IPS DF 6.9 (cell line): ENCODE data around the gene ITPK1.

Source experiments
- DNase-seq: peaks from one replicate; pipeline ENCODE4 v3.0.0-alpha.2; 2013; ENCODE audit warnings: low read depth, low spot score
- H3K27ac ChIP-seq: one replicate; pipeline ENCODE4 v1.5.1; 2013; ENCODE audit warnings: low read length, control low read depth
- H3K27me3 ChIP-seq: 2 replicates; pipeline ENCODE4 v1.6.1; 2013; ENCODE audit warnings: mild to moderate bottlenecking, low read length; ENCODE audit not compliant: control insufficient read depth, insufficient read depth
- H3K36me3 ChIP-seq: 2 replicates; pipeline ENCODE4 v1.6.1; 2013; ENCODE audit warnings: low read length; ENCODE audit not compliant: control insufficient read depth, insufficient read depth
- H3K4me1 ChIP-seq: 2 replicates; pipeline ENCODE4 v1.6.1; 2013; ENCODE audit warnings: low read length; ENCODE audit not compliant: control insufficient read depth, insufficient read depth
- H3K4me3 ChIP-seq: 2 replicates; pipeline ENCODE4 v1.5.1; 2013; ENCODE audit warnings: mild to moderate bottlenecking, low read length
- H3K9me3 ChIP-seq: 2 replicates; pipeline ENCODE4 v1.6.1; 2013; ENCODE audit warnings: low read length, inconsistent platforms; ENCODE audit not compliant: control insufficient read depth, insufficient read depth
- WGBS: extraction: QIAGEN DNeasy Blood & Tissue Kit; methylation state at CpG from one replicate; pipeline ENCODE4 v1.1.7; 2013; ENCODE audit warnings: mixed read lengths, missing lambda C conversion rate; ENCODE audit not compliant: insufficient read length, insufficient coverage; 5-methylcytosine and 5-hydroxymethylcytosine counted together

Gene ITPK1

GRCh38 chr14:92931681-92932447 lies 183.9 kb downstream of the ITPK1 start:
- Histone ChIP-seq H3K9me3 (no peaks in the 10 kb centered on the region), H3K27ac (no peak overlapping the region), H3K4me3 (no peak overlapping the region), H3K27me3 (no peaks in the 10 kb centered on the region), H3K36me3 (no peaks in the 10 kb centered on the region), H3K4me1 (no peaks in the 10 kb centered on the region)
- DNase-seq: no peak
- no CpG with 5 or more reads among the region's 18 CpGs for WGBS

- Histone ChIP-seq H3K27ac (no peak overlapping the region), H3K9me3 (no peaks in the 10 kb centered on the region)
- no CpG with 5 or more reads among the region's 8 CpGs for WGBS
These were observed 184.8 kb downstream of the ITPK1 start for GRCh38 chr14:92930737-92931602.

GRCh38 chr14:92929689-92930608 lies 185.8 kb downstream of the ITPK1 start:
- no CpG with 5 or more reads among the region's 20 CpGs for WGBS
- Histone ChIP-seq H3K36me3 (no peaks in the 10 kb centered on the region), H3K9me3 (no peaks in the 10 kb centered on the region), H3K4me3 (no peak overlapping the region), H3K27me3 (no peaks in the 10 kb centered on the region), H3K27ac (no peak overlapping the region), H3K4me1 (no peaks in the 10 kb centered on the region)
- no peak for DNase-seq

More at GRCh38 chr14:92930737-92931602, 184.8 kb downstream of the ITPK1 start:
- DNase-seq: no peak
- H3K36me3 ChIP-seq: no peaks in the 10 kb centered on the region
- H3K27me3 ChIP-seq: no peaks in the 10 kb centered on the region
- no peaks in the 10 kb centered on the region for H3K4me1 ChIP-seq
- H3K4me3 ChIP-seq: no peak overlapping the region

- WGBS: no CpG with 5 or more reads among the region's 12 CpGs
- no peaks in the 10 kb centered on the region for H3K36me3 ChIP-seq
- no peak overlapping the region for H3K4me3 ChIP-seq
These were observed 186.6 kb downstream of the ITPK1 start for GRCh38 chr14:92928961-92929688.

GRCh38 chr14:92928258-92928629 lies 187.5 kb downstream of the ITPK1 start:
- H3K27ac ChIP-seq: no peak overlapping the region
- peaks cover 4% of the 10 kb centered on the region for H3K4me1 ChIP-seq
- no peaks in the 10 kb centered on the region for H3K36me3 ChIP-seq
- no peaks in the 10 kb centered on the region for H3K9me3 ChIP-seq
- WGBS: no CpG with 5 or more reads among the region's 3 CpGs
- no peak overlapping the region for H3K4me3 ChIP-seq
- DNase-seq: no peak
- no peaks in the 10 kb centered on the region for H3K27me3 ChIP-seq

More at GRCh38 chr14:92928961-92929688, 186.6 kb downstream of the ITPK1 start:
- H3K27ac ChIP-seq: no peak overlapping the region
- H3K4me1 ChIP-seq: peaks cover 3% of the 10 kb centered on the region
- DNase-seq: no peak
- no peaks in the 10 kb centered on the region for H3K9me3 ChIP-seq
- no peaks in the 10 kb centered on the region for H3K27me3 ChIP-seq

- peaks cover 4% of the 10 kb centered on the region for H3K4me1 ChIP-seq
- no CpG with 5 or more reads among the region's 14 CpGs for WGBS
- H3K27me3 ChIP-seq: no peaks in the 10 kb centered on the region
- no peaks in the 10 kb centered on the region for H3K9me3 ChIP-seq
- no peak for DNase-seq
- H3K4me3 ChIP-seq: no peak overlapping the region
- no peaks in the 10 kb centered on the region for H3K36me3 ChIP-seq
- no peak overlapping the region for H3K27ac ChIP-seq
These were observed 188.1 kb downstream of the ITPK1 start for GRCh38 chr14:92927349-92928257.

GRCh38 chr14:92926931-92927330 lies 188.8 kb downstream of the ITPK1 start:
- no peak overlapping the region for H3K4me3 ChIP-seq
- H3K4me1 ChIP-seq: peaks cover 4% of the 10 kb centered on the region
- no peaks in the 10 kb centered on the region for H3K27me3 ChIP-seq
- no peaks in the 10 kb centered on the region for H3K9me3 ChIP-seq
- DNase-seq: no peak
- H3K36me3 ChIP-seq: no peaks in the 10 kb centered on the region
- H3K27ac ChIP-seq: no peak overlapping the region
- WGBS: no CpG with 5 or more reads among the region's 3 CpGs

GRCh38 chr14:92926180-92926845 lies 189.4 kb downstream of the ITPK1 start:
- Histone ChIP-seq H3K4me1 (peaks cover 4% of the 10 kb centered on the region), H3K36me3 (no peaks in the 10 kb centered on the region), H3K27ac (no peak overlapping the region), H3K27me3 (no peaks in the 10 kb centered on the region), H3K4me3 (no peak overlapping the region), H3K9me3 (no peaks in the 10 kb centered on the region)
- WGBS: no CpG with 5 or more reads among the region's 5 CpGs
- no peak for DNase-seq

- Histone ChIP-seq H3K4me3 (no peak overlapping the region), H3K36me3 (no peaks in the 10 kb centered on the region), H3K27me3 (no peaks in the 10 kb centered on the region), H3K4me1 (peaks cover 4% of the 10 kb centered on the region), H3K27ac (no peak overlapping the region), H3K9me3 (no peaks in the 10 kb centered on the region)
- WGBS: no CpG with 5 or more reads among the region's 6 CpGs
- DNase-seq: no peak
These were observed 190.3 kb downstream of the ITPK1 start for GRCh38 chr14:92925446-92925845.
